ENCODE data around the gene MINK1. TPM values are rescaled to one million over a fixed set of nuclear protein-coding genes. Genes with fewer than 3 reads are reported as not detected.

The MINK1 gene
- total RNA-seq (2022; extraction: Qiagen RNA extraction; ENCODE audit: low read depth) = 42.8 to 59.3 TPM (median 56.3 TPM) in 5 replicates

DNA sequence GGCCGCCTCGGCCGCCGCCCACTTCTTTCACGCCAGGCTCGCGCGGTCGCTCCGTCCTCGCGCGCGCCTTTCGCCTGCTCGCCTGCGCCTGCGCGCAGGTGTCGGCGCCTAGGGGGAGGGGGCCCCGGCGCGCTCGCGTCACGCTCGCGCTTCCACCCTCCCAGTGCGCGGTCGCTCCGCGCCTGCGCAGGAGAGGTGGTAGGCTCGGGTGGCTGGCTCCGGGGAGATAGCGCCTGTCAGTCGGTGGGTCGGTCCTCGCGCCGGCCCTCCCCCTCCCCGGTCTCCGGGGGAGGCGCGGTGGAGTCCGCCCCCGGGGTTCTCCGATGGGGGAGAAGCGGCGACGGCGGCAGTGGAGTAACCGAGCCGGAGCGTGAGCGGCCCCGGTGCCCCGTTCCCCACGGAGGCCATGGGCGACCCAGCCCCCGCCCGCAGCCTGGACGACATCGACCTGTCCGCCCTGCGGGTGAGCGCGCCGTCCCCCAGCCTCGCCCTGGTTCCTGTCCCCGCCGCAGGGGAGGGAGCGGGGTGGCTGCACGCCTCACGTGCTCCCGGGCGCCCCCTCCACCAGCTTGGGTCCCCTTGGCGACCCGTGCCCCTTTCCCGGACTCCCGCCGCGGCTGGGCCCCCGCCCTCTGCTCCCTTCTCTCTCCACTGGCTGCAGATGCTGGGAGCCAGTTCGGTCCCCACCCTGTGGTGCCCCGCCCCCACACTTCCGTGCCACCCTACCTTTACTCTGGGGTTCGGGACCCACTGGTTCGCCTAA lies at the start of gene MINK1:
Gene MINK1, plus strand, starts transcription at position 163 of the 763 bp plus-strand sequence. Its CDS starts 244 bp downstream, at position 407.

DNA sequence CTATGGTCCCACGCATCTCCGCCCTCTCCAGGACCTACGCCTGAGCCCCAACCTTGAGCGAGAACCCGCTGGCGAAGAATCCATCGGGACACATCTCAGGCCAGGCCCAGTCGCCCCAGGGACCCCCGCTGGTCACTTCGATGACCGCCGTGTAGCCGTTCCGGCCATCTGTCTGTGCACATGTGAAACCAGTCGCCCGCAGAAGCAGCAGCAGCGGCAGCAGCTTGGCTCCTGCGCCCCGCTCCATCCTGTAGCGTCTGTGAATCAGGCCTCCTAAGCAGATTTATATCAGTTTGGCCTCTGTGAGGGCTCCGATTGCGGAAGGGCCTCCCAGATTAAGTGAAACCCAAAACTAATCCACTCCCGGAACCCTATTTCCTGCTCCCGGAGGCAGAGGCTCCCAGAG lies 47.0 kb upstream of the MINK1 start, which contains the start of gene VMO1:
Gene VMO1, minus strand, starts transcription at position 259 of the 406 bp plus-strand sequence. Its CDS starts 12 bp downstream, at position 247.

GRCh38 chr17:4788807-4789700 lies 44.1 kb upstream of the MINK1 start, which contains the start of gene GLTPD2:
Gene GLTPD2 (plus strand): TSS chr17:4788964. CDS start chr17:4789012, 48 bp downstream.

GRCh38 chr17:4802228-4802627 lies 30.9 kb upstream of the MINK1 start, which contains the start of gene C17orf114:
Gene C17orf114 (minus strand): TSS chr17:4802328.

GRCh38 chr17:4806777-4807604 lies 26.1 kb upstream of the MINK1 start, which contains the start of gene PLD2:
Gene PLD2 (plus strand): TSS chr17:4807152. CDS start chr17:4807773, 621 bp downstream.

GRCh38 chr17:4899341-4900230 lies 66.4 kb downstream of the MINK1 start, which contains the start of gene C17orf107:
Gene C17orf107 (plus strand): TSS chr17:4899536. CDS start chr17:4899763, 227 bp downstream.

GRCh38 chr17:4903051-4903818 lies 70.1 kb downstream of the MINK1 start, which contains the start of gene CHRNE:
Gene CHRNE (minus strand): TSS chr17:4903098. CDS start chr17:4903063, 35 bp downstream.

GRCh38 chr17:4931963-4932362 lies 98.8 kb downstream of the MINK1 start, which contains the start of gene GP1BA:
Gene GP1BA (plus strand): TSS chr17:4932277. CDS start chr17:4932605, 328 bp downstream.

DNA sequence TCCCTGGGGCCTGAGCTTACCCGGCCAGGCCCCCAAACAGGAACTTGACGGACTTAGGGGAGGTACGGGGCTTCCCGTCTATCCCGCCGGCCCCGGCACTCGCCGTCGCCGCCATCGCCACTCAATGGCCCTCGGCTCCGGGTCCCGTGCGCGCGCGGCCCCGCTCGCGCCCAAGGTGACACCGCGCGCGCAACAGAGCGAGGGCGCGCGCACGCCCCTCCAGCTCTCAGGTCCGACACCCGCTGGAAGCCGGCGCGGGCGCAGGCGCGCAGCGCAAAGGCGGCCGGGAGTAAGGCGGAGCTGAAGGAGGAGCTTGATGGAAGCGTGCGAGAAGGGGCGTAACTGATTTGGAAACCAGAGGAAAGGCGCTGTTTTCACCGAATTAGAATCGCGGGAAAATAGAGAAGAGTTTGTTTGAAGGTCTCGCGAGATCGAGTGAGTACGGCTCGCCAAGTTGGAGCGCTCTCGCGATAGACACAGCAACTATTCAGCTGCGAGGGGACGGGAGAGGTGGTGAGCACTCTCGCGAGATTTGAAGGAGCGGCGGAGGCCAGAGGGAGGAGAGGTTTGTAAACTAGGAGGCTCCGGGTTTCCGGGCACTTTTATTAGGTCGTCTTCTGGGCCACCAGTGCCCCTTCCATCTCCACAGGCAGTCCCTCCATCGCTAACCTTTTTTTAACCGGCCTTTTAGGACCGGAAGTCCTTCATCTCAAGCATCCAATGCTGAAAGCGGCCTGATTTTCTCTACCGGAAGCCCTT lies 106.8 kb downstream of the MINK1 start, which contains the start of the genes RNF167 and SLC25A11:
Gene RNF167, plus strand, starts transcription at position 473 of the 759 bp plus-strand sequence. CDS start 642 bp downstream, outside the sequence.
Gene SLC25A11, minus strand, starts transcription at position 251 of the 759 bp plus-strand sequence. Its CDS starts 136 bp downstream, at position 115.

Other genes starting within 250 kb of the MINK1 start
- 0.32 to 1.0 TPM (median 0.53 TPM) in 5 replicates for gene SMTNL2, start 248.8 kb upstream of the MINK1 start, total RNA-seq (2022; extraction: Qiagen RNA extraction; ENCODE audit: low read depth)
- 0.10 to 0.12 TPM in 2 of 5 replicates, not detected in the others for gene ALOX15, start 191.7 kb upstream of the MINK1 start, total RNA-seq (2022; extraction: Qiagen RNA extraction; ENCODE audit: low read depth)
- gene PELP1, start 129.2 kb upstream of the MINK1 start, total RNA-seq (2022; extraction: Qiagen RNA extraction; ENCODE audit: low read depth) = 62.8 to 81.0 TPM (median 77.6 TPM) in 5 replicates
- 48.9 to 75.6 TPM (median 63.8 TPM) in 5 replicates for gene ARRB2, start 122.7 kb upstream of the MINK1 start, total RNA-seq (2022; extraction: Qiagen RNA extraction; ENCODE audit: low read depth)
- gene MED11, start 101.9 kb upstream of the MINK1 start, total RNA-seq (2022; extraction: Qiagen RNA extraction; ENCODE audit: low read depth) = 39.1 to 46.0 TPM (median 44.8 TPM) in 5 replicates
- 0.47 to 0.89 TPM (median 0.56 TPM) in 5 replicates for gene ZMYND15, start 93.5 kb upstream of the MINK1 start, total RNA-seq (2022; extraction: Qiagen RNA extraction; ENCODE audit: low read depth)
- gene CXCL16, start 93.4 kb upstream of the MINK1 start, total RNA-seq (2022; extraction: Qiagen RNA extraction; ENCODE audit: low read depth) = 13.8 to 20.0 TPM (median 17.9 TPM) in 5 replicates
- gene TM4SF5, start 61.5 kb upstream of the MINK1 start, total RNA-seq (2022; extraction: Qiagen RNA extraction; ENCODE audit: low read depth) = 0.41 to 1.1 TPM (median 0.82 TPM) in 5 replicates
- 0.35 to 1.5 TPM (median 1.1 TPM) in 5 replicates for gene VMO1, start 47.0 kb upstream of the MINK1 start, total RNA-seq (2022; extraction: Qiagen RNA extraction; ENCODE audit: low read depth)
- 0.14 to 0.15 TPM in 2 of 5 replicates, not detected in the others for gene GLTPD2, start 44.4 kb upstream of the MINK1 start, total RNA-seq (2022; extraction: Qiagen RNA extraction; ENCODE audit: low read depth)
- 461 to 534 TPM (median 480 TPM) in 5 replicates for gene PSMB6, start 37.2 kb upstream of the MINK1 start, total RNA-seq (2022; extraction: Qiagen RNA extraction; ENCODE audit: low read depth)
- gene PLD2, start 26.2 kb upstream of the MINK1 start, total RNA-seq (2022; extraction: Qiagen RNA extraction; ENCODE audit: low read depth) = 18.4 to 25.8 TPM (median 22.8 TPM) in 5 replicates
- gene C17orf107, start 66.2 kb downstream of the MINK1 start, total RNA-seq (2022; extraction: Qiagen RNA extraction; ENCODE audit: low read depth) = 0.15 to 0.35 TPM (median 0.30 TPM) in 5 replicates
- 0.05 to 0.15 TPM (median 0.08 TPM) in 3 of 5 replicates, not detected in the others for gene CHRNE, start 69.8 kb downstream of the MINK1 start, total RNA-seq (2022; extraction: Qiagen RNA extraction; ENCODE audit: low read depth)
- not detected in 5 replicates for gene GP1BA, start 98.9 kb downstream of the MINK1 start, total RNA-seq (2022; extraction: Qiagen RNA extraction; ENCODE audit: low read depth)
- 51.1 to 79.7 TPM (median 75.4 TPM) in 5 replicates for gene SLC25A11, start 106.7 kb downstream of the MINK1 start, total RNA-seq (2022; extraction: Qiagen RNA extraction; ENCODE audit: low read depth)
- 88.1 to 164 TPM (median 124 TPM) in 5 replicates for gene RNF167, start 106.9 kb downstream of the MINK1 start, total RNA-seq (2022; extraction: Qiagen RNA extraction; ENCODE audit: low read depth)
- 2,878 to 3,154 TPM (median 3,052 TPM) in 5 replicates for gene PFN1, start 115.2 kb downstream of the MINK1 start, total RNA-seq (2022; extraction: Qiagen RNA extraction; ENCODE audit: low read depth)
- 50.7 to 68.1 TPM (median 55.2 TPM) in 5 replicates for gene ENO3, start 117.8 kb downstream of the MINK1 start, total RNA-seq (2022; extraction: Qiagen RNA extraction; ENCODE audit: low read depth)
- gene SPAG7, start 134.5 kb downstream of the MINK1 start, total RNA-seq (2022; extraction: Qiagen RNA extraction; ENCODE audit: low read depth) = 72.8 to 95.3 TPM (median 75.3 TPM) in 5 replicates
- gene CAMTA2, start 154.3 kb downstream of the MINK1 start, total RNA-seq (2022; extraction: Qiagen RNA extraction; ENCODE audit: low read depth) = 20.9 to 36.6 TPM (median 32.9 TPM) in 5 replicates
- 1.4 to 3.1 TPM (median 1.6 TPM) in 5 replicates for gene INCA1, start 164.2 kb downstream of the MINK1 start, total RNA-seq (2022; extraction: Qiagen RNA extraction; ENCODE audit: low read depth)
- 100 to 115 TPM (median 110 TPM) in 5 replicates for gene KIF1C, start 164.6 kb downstream of the MINK1 start, total RNA-seq (2022; extraction: Qiagen RNA extraction; ENCODE audit: low read depth)
- 0.41 to 1.00 TPM (median 0.51 TPM) in 5 replicates for gene SLC52A1, start 202.1 kb downstream of the MINK1 start, total RNA-seq (2022; extraction: Qiagen RNA extraction; ENCODE audit: low read depth)
- gene ZFP3, start 245.1 kb downstream of the MINK1 start, total RNA-seq (2022; extraction: Qiagen RNA extraction; ENCODE audit: low read depth) = 0.71 to 0.99 TPM (median 0.95 TPM) in 5 replicates